ENCODE measurements around the gene ZBED1.

DNA sequence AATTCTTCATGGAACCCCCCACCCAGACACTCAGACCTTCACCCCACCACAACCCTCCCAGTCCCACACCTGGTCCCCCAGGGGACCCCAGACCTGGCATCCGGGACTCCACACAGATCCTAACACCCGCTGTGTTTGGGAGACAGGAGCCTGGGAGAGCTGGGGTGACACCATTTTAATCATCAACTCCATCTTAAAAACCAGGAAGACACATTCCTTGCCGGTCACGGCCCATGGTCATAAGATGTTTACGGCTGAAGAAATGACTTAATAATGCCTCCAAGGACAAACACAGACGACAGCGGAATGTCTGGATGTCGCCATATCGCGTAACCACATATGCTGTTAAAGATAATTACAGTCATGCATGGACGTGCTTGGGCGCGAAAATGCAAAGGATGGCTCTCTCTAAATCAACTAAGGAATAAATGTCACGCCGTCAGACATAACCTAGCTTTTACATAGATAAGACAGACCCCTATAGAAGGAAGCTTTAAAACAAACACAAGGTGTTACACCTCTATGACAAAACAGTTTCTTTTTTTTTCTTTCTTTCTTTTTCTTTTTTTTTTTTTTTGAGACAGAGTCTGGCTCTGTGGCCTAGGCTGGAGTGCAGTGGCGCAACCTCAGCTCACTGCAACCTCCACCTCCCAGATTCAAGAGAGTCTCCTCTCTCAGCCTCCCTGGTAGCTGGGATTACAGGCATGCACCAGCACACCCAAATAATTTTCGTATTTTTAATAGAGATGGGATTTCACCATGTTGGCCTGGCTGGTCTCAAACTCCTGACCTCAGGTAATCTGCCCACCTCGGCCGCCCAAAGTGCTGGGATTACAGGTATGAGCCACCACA is 2.1 kb upstream of the ZBED1 start:
- TF ChIP-seq, protein P1, sequence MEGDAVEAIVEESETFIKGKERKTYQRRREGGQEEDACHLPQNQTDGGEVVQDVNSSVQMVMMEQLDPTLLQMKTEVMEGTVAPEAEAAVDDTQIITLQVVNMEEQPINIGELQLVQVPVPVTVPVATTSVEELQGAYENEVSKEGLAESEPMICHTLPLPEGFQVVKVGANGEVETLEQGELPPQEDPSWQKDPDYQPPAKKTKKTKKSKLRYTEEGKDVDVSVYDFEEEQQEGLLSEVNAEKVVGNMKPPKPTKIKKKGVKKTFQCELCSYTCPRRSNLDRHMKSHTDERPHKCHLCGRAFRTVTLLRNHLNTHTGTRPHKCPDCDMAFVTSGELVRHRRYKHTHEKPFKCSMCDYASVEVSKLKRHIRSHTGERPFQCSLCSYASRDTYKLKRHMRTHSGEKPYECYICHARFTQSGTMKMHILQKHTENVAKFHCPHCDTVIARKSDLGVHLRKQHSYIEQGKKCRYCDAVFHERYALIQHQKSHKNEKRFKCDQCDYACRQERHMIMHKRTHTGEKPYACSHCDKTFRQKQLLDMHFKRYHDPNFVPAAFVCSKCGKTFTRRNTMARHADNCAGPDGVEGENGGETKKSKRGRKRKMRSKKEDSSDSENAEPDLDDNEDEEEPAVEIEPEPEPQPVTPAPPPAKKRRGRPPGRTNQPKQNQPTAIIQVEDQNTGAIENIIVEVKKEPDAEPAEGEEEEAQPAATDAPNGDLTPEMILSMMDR (IDR thresholded peaks at IDR 0.05 in 2 of 3, conservative IDR thresholded peaks at IDR 0.05 in 1 of 3; ENCODE audit: insufficient read depth in 2 of 3, low read depth in 1 of 3, low read length in 3 of 3) = no peak
- TF ChIP-seq, protein P2, sequence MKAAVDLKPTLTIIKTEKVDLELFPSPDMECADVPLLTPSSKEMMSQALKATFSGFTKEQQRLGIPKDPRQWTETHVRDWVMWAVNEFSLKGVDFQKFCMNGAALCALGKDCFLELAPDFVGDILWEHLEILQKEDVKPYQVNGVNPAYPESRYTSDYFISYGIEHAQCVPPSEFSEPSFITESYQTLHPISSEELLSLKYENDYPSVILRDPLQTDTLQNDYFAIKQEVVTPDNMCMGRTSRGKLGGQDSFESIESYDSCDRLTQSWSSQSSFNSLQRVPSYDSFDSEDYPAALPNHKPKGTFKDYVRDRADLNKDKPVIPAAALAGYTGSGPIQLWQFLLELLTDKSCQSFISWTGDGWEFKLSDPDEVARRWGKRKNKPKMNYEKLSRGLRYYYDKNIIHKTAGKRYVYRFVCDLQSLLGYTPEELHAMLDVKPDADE (conservative IDR thresholded peaks at IDR 0.05; ENCODE audit: control insufficient read depth, low read depth, low read length) = no peak
- no peak for TF ChIP-seq POLR2AphosphoS2 (IDR thresholded peaks at IDR 0.05; ENCODE audit: low read length)
- TF ChIP-seq POLR2A (conservative IDR thresholded peaks at IDR 0.05) = no peak; the same call in 1 of the 2 replicates
- TF ChIP-seq, protein P3, sequence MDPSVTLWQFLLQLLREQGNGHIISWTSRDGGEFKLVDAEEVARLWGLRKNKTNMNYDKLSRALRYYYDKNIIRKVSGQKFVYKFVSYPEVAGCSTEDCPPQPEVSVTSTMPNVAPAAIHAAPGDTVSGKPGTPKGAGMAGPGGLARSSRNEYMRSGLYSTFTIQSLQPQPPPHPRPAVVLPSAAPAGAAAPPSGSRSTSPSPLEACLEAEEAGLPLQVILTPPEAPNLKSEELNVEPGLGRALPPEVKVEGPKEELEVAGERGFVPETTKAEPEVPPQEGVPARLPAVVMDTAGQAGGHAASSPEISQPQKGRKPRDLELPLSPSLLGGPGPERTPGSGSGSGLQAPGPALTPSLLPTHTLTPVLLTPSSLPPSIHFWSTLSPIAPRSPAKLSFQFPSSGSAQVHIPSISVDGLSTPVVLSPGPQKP (CRISPR knock-in tag; IDR thresholded peaks at IDR 0.05) = no peak
- TF ChIP-seq ZBED1 (IDR thresholded peaks at IDR 0.05) = peak; percentile 71; the same call in 1 of the 2 replicates
- TF ChIP-seq BRCA1 (IDR thresholded peaks at IDR 0.05) = no peak
- TF ChIP-seq BRCA1 (CRISPR knock-in tag; IDR thresholded peaks at IDR 0.05) = no peak
- TF ChIP-seq ZNF384 (IDR thresholded peaks at IDR 0.05; ENCODE audit: low read depth, low read length) = no peak
- no peak for TF ChIP-seq NRF1 (conservative IDR thresholded peaks at IDR 0.05 in 1 of 2, IDR thresholded peaks at IDR 0.05 in 1 of 2)
- TF ChIP-seq MTA3 (IDR thresholded peaks at IDR 0.05; ENCODE audit: borderline replicate concordance) = peak; percentile 41; the same call in 1 of the 2 replicates
- TF ChIP-seq ZNF232 (CRISPR knock-in tag; IDR thresholded peaks at IDR 0.05) = no peak
- TF ChIP-seq BDP1 (IDR thresholded peaks at IDR 0.05; ENCODE audit: insufficient read depth, insufficient read length) = no peak
